ELR (cell line): ENCODE results near the gene LY6G5B.

ENCODE experiments used
- DNase-seq: peaks from one replicate; pipeline ENCODE4 v3.0.0-alpha.2; 2015; ENCODE audit warnings: low read depth

LY6G5B gene

GRCh38 chr6:31669676-31670075, at the start of gene LY6G5B:
Gene LY6G5B, plus strand, starts transcription at chr6:31669976. Its CDS starts 975 bp downstream, at chr6:31670951.
- no peak for DNase-seq

GRCh38 chr6:31620586-31621319, 49.0 kb upstream of the LY6G5B start, which contains the start of gene PRRC2A:
Gene PRRC2A, plus strand, starts transcription at chr6:31620715. Its CDS starts 2,075 bp downstream, at chr6:31622790.
- DNase-seq = peak; percentile 87

GRCh38 chr6:31621320-31621939, 48.3 kb upstream of the LY6G5B start:
- no peak for DNase-seq

- no peak for DNase-seq
These were observed 47.8 kb upstream of the LY6G5B start for GRCh38 chr6:31621991-31622390.

GRCh38 chr6:31622684-31623091, 47.1 kb upstream of the LY6G5B start:
- no peak for DNase-seq

GRCh38 chr6:31624070-31624469, 45.7 kb upstream of the LY6G5B start:
- DNase-seq = no peak

GRCh38 chr6:31626952-31627351, 42.8 kb upstream of the LY6G5B start:
- DNase-seq = no peak

GRCh38 chr6:31627690-31628287, 42.0 kb upstream of the LY6G5B start:
- DNase-seq = no peak

- DNase-seq = no peak
These were observed 40.8 kb upstream of the LY6G5B start for GRCh38 chr6:31629014-31629413.

GRCh38 chr6:31630177-31630934, 39.4 kb upstream of the LY6G5B start:
- no peak for DNase-seq

GRCh38 chr6:31631209-31631608, 38.6 kb upstream of the LY6G5B start:
- DNase-seq = no peak

GRCh38 chr6:31631681-31632278, 38.0 kb upstream of the LY6G5B start:
- no peak for DNase-seq

- no peak for DNase-seq
These were observed 37.4 kb upstream of the LY6G5B start for GRCh38 chr6:31632279-31632946.

GRCh38 chr6:31633447-31633846, 36.3 kb upstream of the LY6G5B start:
- no peak for DNase-seq

GRCh38 chr6:31634131-31634530, 35.6 kb upstream of the LY6G5B start:
- DNase-seq = peak; percentile 55

- DNase-seq = no peak
These were observed 34.7 kb upstream of the LY6G5B start for GRCh38 chr6:31634969-31635575.

GRCh38 chr6:31636698-31637596, 32.8 kb upstream of the LY6G5B start:
- DNase-seq = peak; percentile 54

- DNase-seq = no peak
These were observed 30.7 kb upstream of the LY6G5B start for GRCh38 chr6:31639043-31639442.

GRCh38 chr6:31639449-31639861, 30.3 kb upstream of the LY6G5B start:
- peak; percentile 84 for DNase-seq

- DNase-seq = no peak
These were observed 29.2 kb upstream of the LY6G5B start for GRCh38 chr6:31640612-31641011.
